ENCODE results near the gene HSD17B7.

- TF ChIP-seq CTCF (optimal IDR thresholded peaks at IDR 0.05 in 1 of 3, IDR thresholded peaks at IDR 0.05 in 1 of 3, conservative IDR thresholded peaks at IDR 0.05 in 1 of 3; ENCODE audit: extremely low read depth in 1 of 3, insufficient read depth in 2 of 3, low read length in 3 of 3) (no peak), EZH2 (IDR thresholded peaks at IDR 0.05; ENCODE audit: low read length) (no peak)
Measured at GRCh38 chr1:162835157-162835899, 44.8 kb downstream of the HSD17B7 start.

Measured in keratinocyte (primary cell).